GM21825 (cell line): ENCODE results near the gene INO80D.
"Not testable (repeated sequence)": the region's sequence is repeated elsewhere in the genome, so short reads cannot be mapped to it uniquely, and the experiment has no call there.

Experiments used
- ATAC-seq: cut with Tn5 transposase; IDR thresholded peaks from one replicate; pipeline ENCODE4 v1.9.1; 2021; ENCODE audit warnings: mild to moderate bottlenecking, moderate library complexity; ENCODE audit not compliant: unreplicated experiment

Gene INO80D

GRCh38 chr2:206084870-206085741, 868 bp downstream of the INO80D start:
- ATAC-seq: peak; percentile 29

DNA sequence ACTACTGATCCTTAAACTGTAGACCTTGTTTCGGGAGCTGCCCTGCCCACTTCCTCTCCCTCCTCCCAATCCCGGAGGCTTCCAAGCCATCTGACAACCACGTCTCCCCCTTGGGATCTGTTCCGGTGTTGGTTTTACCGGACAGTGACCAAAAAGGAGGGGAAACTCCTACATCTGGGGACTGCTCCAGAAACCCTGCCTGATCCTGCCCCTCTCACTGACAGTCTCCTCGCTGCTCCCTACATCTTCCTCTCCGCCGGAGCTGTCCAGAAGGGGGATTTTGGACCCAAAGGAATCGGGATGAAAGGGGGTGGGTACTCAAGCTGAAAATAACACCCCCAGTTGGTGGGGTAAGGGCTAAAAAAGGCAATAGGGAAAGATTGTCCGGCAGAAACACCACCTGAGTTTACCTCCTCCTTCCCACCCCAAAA, 1.5 kb downstream of the INO80D start:
- ATAC-seq: peak; percentile 15

DNA sequence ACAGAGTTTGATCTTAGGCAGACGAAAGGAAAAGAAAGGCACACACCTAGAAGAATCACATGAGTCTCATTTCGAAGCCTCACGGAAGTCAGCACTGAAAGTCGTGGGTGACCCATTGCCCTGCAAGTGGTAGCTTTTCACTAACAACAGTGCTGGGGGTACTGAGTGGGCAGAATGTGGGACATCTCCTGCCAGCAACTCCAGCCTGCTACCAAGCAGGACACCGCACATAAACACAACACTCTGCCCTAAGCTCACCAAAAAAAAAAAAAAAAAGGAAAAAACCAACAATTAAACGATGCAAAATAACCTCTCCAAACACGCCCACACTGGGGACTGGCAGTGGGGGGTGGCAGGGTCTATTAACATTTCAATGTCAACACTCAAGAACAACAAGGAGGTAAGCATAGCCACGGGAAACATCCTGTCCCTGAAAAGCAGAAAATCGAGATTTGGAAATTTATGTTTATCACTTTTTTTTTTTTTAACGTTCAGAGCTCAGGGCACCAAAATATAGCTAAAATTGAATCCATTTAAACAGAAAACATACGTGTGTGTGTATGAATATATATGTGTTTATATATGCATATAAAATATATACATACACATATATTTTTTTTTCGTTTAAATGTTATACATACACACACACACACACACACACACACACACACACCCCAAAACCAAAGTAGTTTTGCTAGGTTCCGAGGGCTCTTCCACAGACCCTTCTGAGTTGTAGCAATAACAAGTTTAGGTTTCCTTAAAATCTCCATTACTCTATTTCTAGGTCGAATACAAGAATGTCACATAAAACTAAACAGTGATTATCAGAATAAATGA, 2.2 kb downstream of the INO80D start:
- ATAC-seq: no peak

GRCh38 chr2:206082298-206082843, 3.6 kb downstream of the INO80D start:
- ATAC-seq: no peak

DNA sequence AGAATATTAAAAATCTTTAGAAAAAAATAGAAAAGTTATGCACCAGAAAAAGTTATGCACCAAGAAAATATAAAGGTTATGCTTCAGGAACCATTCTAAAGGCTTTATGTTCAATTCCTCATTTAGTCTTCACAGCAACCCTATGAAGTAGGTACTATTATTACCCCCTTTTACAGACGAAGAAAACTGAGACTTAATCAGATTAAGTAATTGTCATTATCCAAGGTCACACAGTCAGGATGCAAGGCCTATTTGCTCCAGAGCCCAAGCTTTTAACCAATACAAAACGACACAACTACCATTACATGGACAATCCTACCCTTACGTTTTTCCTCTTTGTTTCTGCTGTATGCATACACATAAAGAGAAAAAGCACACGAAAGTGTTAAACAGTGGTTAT, 5.0 kb downstream of the INO80D start:
- no peak for ATAC-seq

DNA sequence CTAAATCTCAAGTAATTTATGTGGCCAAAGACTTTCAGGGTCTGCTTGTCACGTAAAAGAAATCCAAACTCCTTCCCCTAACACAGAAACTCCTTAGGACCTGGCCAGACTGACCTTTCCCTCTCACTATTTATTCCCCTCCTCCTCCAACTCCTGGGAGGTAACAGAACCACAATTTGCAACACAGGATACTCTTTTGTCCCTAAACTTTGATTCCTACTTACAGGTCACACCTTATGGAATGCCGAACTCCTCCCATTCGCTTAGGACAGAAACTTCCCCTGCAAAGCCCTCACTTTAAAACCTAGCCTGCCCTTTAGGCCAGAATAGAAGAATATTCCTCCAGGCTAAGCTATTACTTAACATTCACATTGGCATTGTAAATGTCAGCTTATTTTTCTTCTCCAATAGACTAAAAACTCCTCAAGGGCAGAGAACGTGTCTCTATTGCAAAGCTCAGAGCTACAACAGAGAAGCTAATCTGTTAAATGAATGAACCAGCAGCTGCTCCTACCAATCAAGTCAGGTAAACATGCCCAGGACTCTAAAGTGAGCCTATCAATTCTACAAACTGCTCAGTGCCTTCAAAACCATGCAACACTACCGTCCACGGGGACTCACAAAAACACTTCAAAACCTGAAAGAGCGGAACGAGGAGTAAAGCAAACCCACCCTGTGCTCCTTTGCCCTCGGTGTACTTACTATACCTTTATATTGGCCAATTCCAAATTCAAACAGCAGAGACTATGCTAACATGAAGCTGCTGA, 6.1 kb downstream of the INO80D start:
- no peak for ATAC-seq

DNA sequence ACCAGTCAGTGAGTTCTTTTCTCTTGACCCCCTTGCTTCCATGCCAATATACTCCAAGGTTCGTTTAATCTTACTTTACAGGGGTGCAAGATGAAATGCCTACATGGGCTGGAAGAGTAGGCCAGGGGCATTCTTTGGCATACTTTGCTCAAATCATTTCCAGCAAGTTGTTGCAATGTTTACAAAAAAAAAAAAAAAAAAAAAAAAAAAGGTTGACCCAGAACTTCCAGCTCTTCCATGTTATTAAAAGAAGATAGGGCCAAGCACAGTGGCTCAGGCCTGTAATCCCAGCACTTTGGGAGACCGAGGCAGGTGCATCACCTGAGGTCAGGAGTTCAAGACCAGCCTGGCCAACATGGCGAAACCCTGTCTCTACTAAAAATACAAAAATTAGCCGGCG, 8.1 kb downstream of the INO80D start:
- ATAC-seq: not testable (repeated sequence)

DNA sequence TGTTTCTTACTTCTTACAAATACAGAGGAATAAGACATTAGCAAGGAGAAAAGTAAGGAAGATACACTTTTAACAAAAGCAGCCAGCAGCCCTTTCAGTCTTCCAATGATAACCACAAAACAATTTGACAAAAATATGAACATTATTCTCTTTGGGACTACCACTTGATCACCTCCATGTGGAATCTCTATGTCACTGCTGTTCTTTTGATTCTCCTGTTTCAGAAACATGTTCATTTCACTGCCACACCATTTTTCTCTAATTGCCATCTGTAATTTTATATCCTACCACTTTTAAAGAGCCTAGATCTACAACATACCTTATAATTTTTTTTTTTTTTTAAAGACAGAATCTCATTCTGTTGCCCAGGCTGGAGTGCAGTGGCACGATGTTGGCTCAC, 10.9 kb downstream of the INO80D start:
- ATAC-seq: no peak

- ATAC-seq: no peak
These were observed 14.2 kb downstream of the INO80D start for GRCh38 chr2:206071807-206072206.

DNA sequence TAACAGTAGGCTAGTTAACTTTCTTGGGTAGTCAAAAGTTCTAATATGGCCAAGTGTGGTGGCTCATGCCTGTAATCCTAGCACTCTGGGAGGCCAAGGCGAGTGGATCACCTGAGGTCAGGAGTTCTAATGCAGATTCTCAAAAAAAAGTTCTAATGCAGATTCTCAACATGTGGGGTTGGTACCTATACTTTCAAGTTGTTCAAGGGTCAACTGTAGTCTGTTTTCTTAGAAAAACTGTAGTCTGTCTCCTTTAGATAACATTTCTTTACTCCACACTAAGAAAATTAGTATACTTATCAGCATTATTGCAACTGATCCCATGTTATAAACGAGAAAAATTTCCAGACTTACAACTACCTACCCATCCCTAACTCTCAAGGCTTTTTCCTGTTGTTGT, 16.6 kb downstream of the INO80D start:
- no peak for ATAC-seq

GRCh38 chr2:206068207-206068606, 17.8 kb downstream of the INO80D start:
- ATAC-seq: no peak

GRCh38 chr2:206064077-206064476, 21.9 kb downstream of the INO80D start:
- no peak for ATAC-seq

GRCh38 chr2:206063635-206064034, 22.3 kb downstream of the INO80D start:
- ATAC-seq: no peak

DNA sequence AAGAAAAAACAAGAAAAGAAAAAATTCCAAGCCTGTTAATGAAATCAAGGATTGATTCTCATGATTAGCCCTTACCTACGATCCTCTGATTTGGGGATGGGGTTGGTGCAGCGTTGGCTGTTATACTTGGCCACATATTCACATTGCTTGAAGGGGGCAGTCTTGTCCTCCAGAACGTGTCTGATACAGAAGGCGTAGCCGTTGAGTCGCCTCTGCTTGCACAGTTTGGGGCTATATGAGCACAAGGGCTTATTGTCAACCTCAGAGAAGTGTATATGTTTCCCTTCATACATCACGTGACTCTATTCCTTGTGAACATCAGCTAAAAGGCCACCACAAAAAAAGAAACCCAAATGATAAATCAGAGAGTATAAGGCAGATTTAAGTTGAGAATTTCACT, 23.2 kb downstream of the INO80D start:
- no peak for ATAC-seq

- ATAC-seq: no peak
These were observed 29.7 kb downstream of the INO80D start for GRCh38 chr2:206056286-206056685.

- ATAC-seq: no peak
These were observed 31.0 kb downstream of the INO80D start for GRCh38 chr2:206054952-206055351.

DNA sequence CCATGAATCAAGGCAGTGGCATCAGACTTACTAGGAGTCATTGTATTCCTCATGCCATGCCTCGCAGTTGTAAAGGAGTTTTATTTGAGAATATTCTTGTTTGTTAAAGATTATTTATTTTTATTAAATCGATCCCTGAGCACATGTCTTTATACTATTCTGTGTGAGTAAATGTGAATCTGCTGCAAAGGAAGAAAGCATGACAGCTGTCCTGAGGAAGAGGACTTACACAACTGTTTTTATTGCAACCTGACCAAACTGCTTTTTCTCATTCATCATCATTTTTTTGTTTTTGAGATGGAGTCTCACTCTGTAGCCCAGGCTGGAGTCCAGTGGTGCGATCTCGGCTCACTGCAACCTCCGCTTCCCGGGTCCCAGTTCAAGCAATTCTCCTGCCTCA, 34.1 kb downstream of the INO80D start:
- ATAC-seq: no peak

GRCh38 chr2:206049392-206049791, 36.6 kb downstream of the INO80D start:
- ATAC-seq: no peak

DNA sequence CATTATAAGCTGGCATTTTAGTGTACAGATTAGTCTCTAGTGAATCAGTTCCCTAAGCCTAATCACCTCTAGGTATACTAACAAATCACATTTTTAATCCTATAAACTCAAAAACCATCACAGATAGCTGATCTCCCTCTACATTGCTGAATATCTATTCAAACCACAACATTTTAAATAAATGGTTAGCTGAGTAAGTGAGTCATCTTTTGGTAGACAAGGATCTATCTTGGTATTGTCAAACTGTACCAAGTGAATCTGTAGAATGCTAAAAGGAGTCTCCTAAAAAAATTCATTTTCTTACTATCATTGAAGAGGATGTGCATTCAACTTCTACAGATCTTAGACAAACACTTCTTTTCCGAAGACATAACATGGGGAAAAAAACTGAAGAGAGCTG, 40.7 kb downstream of the INO80D start:
- ATAC-seq: no peak

DNA sequence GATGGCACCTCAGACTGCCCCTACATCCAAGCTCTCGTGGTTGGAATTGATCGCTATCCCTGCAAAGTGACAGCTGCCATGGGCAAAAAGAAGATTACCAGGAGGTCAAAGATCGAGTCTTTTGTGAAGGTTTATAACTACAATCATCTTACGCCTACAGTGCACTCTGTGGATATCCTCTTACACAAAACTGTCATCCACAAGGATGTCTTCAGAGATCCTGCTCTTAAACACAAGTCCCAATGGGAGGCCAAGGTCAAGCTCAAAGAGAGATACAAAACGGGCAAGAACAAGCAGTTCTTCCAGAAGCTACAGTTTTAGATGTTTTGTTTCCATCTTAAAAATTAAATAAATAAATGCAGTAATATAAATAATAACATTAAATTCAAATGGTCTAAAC, 45.4 kb downstream of the INO80D start:
- ATAC-seq: no peak

- not testable (repeated sequence) for ATAC-seq
These were observed 50.6 kb downstream of the INO80D start for GRCh38 chr2:206035393-206035792.
